HG03558 (cell line): ENCODE results near the gene ACSF3.

Experiments
- ATAC-seq: cut with Tn5 transposase; IDR thresholded peaks from one replicate; pipeline ENCODE4 v1.9.1; 2021; ENCODE audit warnings: moderate number of reproducible peaks; ENCODE audit not compliant: unreplicated experiment; ENCODE audit errors: extremely low read depth

ACSF3 gene

GRCh38 chr16:89119661-89120141, 26.0 kb downstream of the ACSF3 start:
- no peak for ATAC-seq

- ATAC-seq, result no peak
Observed at GRCh38 chr16:89120281-89120680, 26.6 kb downstream of the ACSF3 start.

GRCh38 chr16:89120921-89121351, 27.3 kb downstream of the ACSF3 start:
- ATAC-seq, result no peak

GRCh38 chr16:89121691-89122321, 28.2 kb downstream of the ACSF3 start:
- ATAC-seq, result no peak

- no peak for ATAC-seq
Observed at GRCh38 chr16:89122322-89122851, 28.7 kb downstream of the ACSF3 start.

GRCh38 chr16:89123001-89123830, 29.6 kb downstream of the ACSF3 start:
- no peak for ATAC-seq

- no peak for ATAC-seq
Observed at GRCh38 chr16:89123831-89124100, 30.1 kb downstream of the ACSF3 start.

GRCh38 chr16:89129378-89129777, 35.7 kb downstream of the ACSF3 start:
- ATAC-seq, result no peak

- ATAC-seq, result no peak
Observed at GRCh38 chr16:89130448-89130847, 36.8 kb downstream of the ACSF3 start.

- no peak for ATAC-seq
Observed at GRCh38 chr16:89131783-89132182, 38.1 kb downstream of the ACSF3 start.

- no peak for ATAC-seq
Observed at GRCh38 chr16:89132194-89133005, 38.7 kb downstream of the ACSF3 start.

GRCh38 chr16:89133457-89134127, 39.9 kb downstream of the ACSF3 start:
- ATAC-seq, result no peak

- ATAC-seq, result no peak
Observed at GRCh38 chr16:89134269-89134668, 40.6 kb downstream of the ACSF3 start.

- no peak for ATAC-seq
Observed at GRCh38 chr16:89135166-89135565, 41.5 kb downstream of the ACSF3 start.

GRCh38 chr16:89135971-89136765, 42.5 kb downstream of the ACSF3 start:
- no peak for ATAC-seq

GRCh38 chr16:89136931-89137330, 43.3 kb downstream of the ACSF3 start:
- no peak for ATAC-seq

- no peak for ATAC-seq
Observed at GRCh38 chr16:89137666-89138512, 44.2 kb downstream of the ACSF3 start.

- no peak for ATAC-seq
Observed at GRCh38 chr16:89138513-89138795, 44.8 kb downstream of the ACSF3 start.
